ENCODE data around the gene MRRF.

MRRF gene

GRCh38 chr9:122228568-122229484 lies 35.9 kb upstream of the MRRF start, which contains the start of gene LHX6:
TSS of gene LHX6 (minus strand) at chr9:122228957. CDS start at chr9:122228740, 217 bp downstream.
- DNase-seq, result no peak

- DNase-seq, result no peak
Measured at GRCh38 chr9:122229485-122229837, 35.2 kb upstream of the MRRF start.

- no peak for DNase-seq
Measured at GRCh38 chr9:122232796-122233306, 31.8 kb upstream of the MRRF start.

- no peak for DNase-seq
Measured at GRCh38 chr9:122234022-122234748, 30.5 kb upstream of the MRRF start.

GRCh38 chr9:122236681-122237080 lies 28.0 kb upstream of the MRRF start:
- no peak for DNase-seq

GRCh38 chr9:122239722-122240121 lies 25.0 kb upstream of the MRRF start:
- DNase-seq, result no peak

GRCh38 chr9:122244349-122244748 lies 20.3 kb upstream of the MRRF start:
- no peak for DNase-seq

- no peak for DNase-seq
Measured at GRCh38 chr9:122246666-122247065, 18.0 kb upstream of the MRRF start.

- no peak for DNase-seq
Measured at GRCh38 chr9:122248448-122248865, 16.2 kb upstream of the MRRF start.

GRCh38 chr9:122251351-122251750 lies 13.3 kb upstream of the MRRF start:
- DNase-seq, result no peak

- DNase-seq, result no peak
Measured at GRCh38 chr9:122252796-122253195, 11.9 kb upstream of the MRRF start.

- no peak for DNase-seq
Measured at GRCh38 chr9:122254761-122255160, 9.9 kb upstream of the MRRF start.

- no peak for DNase-seq
Measured at GRCh38 chr9:122256206-122256605, 8.5 kb upstream of the MRRF start.

GRCh38 chr9:122258886-122259415 lies 5.7 kb upstream of the MRRF start:
- no peak for DNase-seq

GRCh38 chr9:122261469-122261881 lies 3.2 kb upstream of the MRRF start:
- DNase-seq, result no peak

GRCh38 chr9:122262073-122262472 lies 2.6 kb upstream of the MRRF start:
- no peak for DNase-seq

- DNase-seq, result no peak
Measured at GRCh38 chr9:122263699-122264349, 858 bp upstream of the MRRF start.

GRCh38 chr9:122265149-122265915 lies 650 bp downstream of the MRRF start:
- no peak for DNase-seq

- no peak for DNase-seq
Measured at GRCh38 chr9:122268041-122268814, 3.5 kb downstream of the MRRF start.

GRCh38 chr9:122274055-122274454 lies 9.4 kb downstream of the MRRF start:
- no peak for DNase-seq

GRCh38 chr9:122276096-122276495 lies 11.4 kb downstream of the MRRF start:
- DNase-seq, result no peak

All from activated CD4-positive, alpha-beta T cell treated with anti-CD3 and anti-CD28 coated beads for 48 hours (primary cell).